HG02938 (cell line): Measurements from ENCODE around the gene SRGAP1.

Source experiments
- ATAC-seq: cut with Tn5 transposase; IDR thresholded peaks from one replicate; pipeline ENCODE4 v1.9.1; 2021; ENCODE audit warnings: mild to moderate bottlenecking, moderate library complexity; ENCODE audit not compliant: unreplicated experiment

The SRGAP1 gene

GRCh38 chr12:64077922-64078321 is 233.4 kb downstream of the SRGAP1 start:
- no peak for ATAC-seq

- no peak for ATAC-seq
Observed at GRCh38 chr12:64080319-64081007, 236.0 kb downstream of the SRGAP1 start.

- no peak for ATAC-seq
Observed at GRCh38 chr12:64081008-64081404, 236.5 kb downstream of the SRGAP1 start.

GRCh38 chr12:64082116-64082515 is 237.6 kb downstream of the SRGAP1 start:
- no peak for ATAC-seq

DNA sequence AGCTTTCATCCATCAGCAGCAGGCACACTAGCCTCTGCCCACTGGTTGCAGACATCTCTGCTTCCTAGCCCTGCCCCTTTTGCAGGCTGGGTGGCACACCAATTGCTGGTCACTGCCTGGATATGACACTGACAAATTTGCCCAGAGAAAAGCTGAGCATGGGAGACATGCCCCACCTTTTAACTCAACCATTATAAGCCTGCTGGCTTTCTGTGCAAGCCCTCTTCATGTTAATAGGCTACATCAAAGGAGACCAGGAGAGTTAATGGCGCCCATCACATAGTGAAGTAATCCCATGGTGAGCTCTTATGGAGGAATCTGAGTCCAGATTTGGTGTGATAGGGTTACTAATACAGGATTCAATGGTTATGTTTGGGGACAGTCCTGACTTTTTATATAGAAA is 238.4 kb downstream of the SRGAP1 start:
- no peak for ATAC-seq

DNA sequence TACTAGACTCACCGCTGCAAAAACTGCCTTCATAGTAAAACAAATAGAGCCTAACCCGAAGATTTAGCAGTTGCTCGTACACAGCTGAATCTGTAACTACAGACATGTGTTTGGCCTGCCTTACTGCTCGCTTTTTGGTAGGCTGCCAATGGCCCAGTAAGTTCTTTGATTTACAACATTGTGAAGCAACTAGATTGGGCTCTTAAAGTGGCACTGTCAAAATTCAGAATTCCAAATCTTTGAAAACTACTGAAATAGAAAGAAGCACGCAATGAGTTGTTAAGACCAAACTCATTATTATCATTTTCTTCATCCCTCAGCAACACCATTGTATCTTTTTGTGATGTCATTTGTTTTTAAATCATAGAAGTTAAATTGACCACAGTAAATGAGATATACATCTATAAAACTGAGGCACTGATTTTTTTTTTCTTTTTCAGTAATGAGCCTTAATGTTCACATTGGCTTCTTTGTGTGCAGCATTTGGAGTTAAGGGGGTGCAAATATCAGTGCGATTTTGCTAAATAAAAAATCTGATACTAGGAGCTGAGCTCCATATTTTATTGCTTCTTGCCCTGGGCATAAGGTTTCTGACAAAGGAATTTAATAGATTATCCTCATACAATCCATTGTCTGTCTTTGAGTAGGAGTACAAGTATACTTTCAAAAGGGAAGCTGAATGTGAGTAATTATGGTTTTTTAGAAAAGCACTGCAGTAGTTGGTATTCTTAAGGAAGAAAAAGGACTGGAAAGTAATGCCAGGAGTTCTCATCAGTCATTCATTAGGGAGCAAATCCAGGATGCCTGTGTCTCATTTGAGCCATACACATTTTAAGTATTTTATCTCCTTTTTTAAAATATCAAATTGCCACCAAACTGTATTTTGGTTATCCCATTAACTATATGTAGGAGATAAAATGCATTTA is 239.0 kb downstream of the SRGAP1 start:
- no peak for ATAC-seq

DNA sequence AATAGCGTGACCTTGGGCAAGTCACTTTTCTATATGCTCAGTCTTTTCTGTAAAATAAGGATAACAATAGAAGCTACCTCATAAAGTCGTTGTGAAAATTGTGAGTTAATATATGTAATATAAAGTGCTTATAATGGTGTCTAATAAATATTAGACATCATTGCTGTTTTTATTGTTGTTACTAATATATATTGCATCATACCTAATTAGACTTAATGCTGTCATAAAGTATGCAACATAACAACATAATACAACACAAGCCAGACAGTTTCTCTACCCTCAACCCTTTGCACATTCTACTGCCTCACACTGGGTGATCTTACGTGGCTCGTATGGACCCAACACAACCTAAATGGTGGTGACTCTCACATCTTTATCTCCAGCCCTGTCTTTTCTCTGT is 240.7 kb downstream of the SRGAP1 start:
- no peak for ATAC-seq

DNA sequence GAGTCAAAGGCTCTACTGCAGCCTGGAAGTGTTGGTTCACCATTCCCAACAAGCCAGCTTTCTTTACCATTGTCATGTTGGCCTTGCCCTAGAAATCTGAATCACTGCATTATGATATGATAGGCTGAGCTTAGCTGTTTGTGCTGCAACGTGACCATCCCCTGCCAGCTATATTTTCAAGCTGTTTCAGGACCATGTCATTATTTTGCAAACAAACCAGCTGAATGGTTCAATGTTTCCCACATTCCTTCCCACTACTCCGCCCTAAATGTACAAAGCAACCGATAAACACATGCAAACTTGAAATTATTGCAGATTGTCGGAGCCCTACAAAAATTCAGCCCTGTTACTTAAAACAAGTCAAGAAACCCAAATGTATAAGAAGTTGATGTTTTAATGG is 241.5 kb downstream of the SRGAP1 start:
- ATAC-seq = no peak

DNA sequence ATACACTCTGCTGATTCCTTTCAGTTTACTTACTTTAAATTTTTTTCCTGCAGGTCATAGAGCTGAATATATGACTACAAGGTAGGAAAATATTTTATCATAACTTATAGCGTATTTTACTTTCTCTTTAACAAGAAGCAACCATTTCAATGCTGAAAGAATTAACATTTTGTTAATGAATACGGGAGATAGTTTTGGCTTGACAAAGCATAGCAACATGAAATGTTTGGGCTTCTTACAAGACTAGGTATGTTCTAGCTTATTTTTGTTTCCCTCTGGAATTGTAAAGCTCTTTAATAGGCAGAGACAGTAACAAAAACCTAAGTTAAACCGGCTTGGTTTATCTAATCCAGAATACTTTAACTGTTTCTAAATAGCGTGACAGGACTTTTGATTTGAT is 242.4 kb downstream of the SRGAP1 start:
- no peak for ATAC-seq

DNA sequence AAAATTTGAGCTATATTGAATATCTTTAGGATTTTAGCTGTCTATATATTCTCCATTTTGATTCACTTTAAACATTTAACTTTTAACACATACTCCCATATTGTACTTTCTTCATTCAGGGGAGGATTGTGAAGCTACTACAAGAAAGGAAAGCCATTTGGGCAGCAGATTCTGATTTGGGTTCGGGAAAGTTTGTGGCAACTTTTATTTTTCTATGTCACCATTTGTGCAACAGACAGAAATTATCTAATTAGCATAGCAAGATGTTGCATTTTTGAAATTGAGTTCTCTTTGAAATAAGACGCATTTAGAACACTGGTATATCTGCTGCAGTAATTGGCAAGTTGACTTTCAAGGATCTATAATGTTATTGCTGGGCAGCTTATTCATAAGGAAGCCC is 243.3 kb downstream of the SRGAP1 start:
- ATAC-seq = no peak

GRCh38 chr12:64088431-64089349 is 244.2 kb downstream of the SRGAP1 start:
- ATAC-seq = no peak

- no peak for ATAC-seq
Observed at GRCh38 chr12:64090047-64090446, 245.5 kb downstream of the SRGAP1 start.

- no peak for ATAC-seq
Observed at GRCh38 chr12:64091186-64091585, 246.7 kb downstream of the SRGAP1 start.

- ATAC-seq = no peak
Observed at GRCh38 chr12:64092507-64093196, 248.2 kb downstream of the SRGAP1 start.

- ATAC-seq = no peak
Observed at GRCh38 chr12:64093689-64094088, 249.2 kb downstream of the SRGAP1 start.

GRCh38 chr12:64097366-64098105 is 253.0 kb downstream of the SRGAP1 start:
- ATAC-seq = no peak

DNA sequence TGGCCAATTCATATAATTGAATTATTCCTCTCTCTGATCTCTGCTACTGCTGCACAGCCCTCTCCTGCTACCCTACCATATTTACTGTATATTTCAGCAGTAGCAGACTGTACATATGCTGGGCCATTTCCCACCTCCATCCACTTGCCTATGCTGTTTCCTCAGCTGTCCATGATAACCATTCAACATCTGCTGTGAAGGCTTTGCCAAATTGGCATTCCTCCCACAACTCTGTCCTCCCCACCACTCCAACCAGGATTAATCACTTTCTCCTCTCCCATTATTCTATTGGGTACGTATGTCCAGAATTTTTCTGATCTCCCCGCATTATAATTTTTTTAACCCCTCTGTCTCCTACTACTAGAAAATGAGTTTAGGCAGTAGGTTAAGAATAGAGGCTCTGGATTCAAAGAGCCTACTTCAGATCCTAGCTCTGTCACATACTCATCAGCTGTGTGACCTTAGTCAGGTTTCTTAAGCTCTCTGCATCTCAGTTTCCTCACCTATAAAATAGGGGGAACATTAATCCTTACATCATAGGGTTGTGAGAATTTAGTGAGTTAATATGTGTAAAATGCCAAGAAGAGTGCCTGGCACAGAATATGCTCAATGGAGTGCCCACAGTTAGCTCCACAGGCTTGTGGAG is 254.3 kb downstream of the SRGAP1 start:
- ATAC-seq = no peak

DNA sequence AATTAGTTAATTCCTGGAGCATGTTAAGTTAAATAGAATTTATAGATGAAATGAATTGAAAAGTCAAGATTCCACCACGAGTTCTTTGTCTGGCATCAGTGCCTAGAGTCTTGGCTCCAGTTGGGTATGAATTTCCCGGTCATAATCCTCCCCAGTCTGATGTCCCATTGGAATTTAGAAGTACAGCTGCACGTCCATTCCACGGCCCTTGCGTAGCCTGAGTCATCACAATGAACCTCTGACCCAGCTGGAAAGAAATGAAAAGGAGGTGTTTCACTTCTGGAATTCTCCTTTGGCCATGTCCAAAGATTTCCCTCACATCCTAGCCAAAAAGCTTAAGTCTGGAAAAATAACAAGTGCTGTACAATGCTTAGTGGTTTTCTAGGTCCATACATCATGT is 254.9 kb downstream of the SRGAP1 start:
- ATAC-seq = no peak

DNA sequence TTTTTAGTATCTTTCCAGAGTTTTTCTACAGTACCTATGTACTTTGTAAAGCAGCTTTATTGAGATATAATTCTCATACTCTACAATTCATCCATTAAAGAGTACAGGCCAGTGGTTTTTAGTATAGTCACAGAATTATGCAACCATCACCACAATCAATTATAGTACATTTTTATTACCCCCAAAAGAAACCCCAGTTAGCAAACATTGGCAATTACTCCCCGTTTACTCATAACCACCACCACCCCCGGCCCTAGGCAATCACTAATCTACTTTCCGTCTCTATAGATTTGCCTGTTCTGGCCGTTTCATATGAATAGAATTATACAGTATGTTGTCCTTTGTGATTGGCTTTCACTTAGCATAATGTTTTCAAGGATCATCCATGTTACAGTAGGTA is 257.8 kb downstream of the SRGAP1 start:
- no peak for ATAC-seq
